HG03039 (cell line): ENCODE results near the gene F10.

Experiments used
- ATAC-seq: cut with Tn5 transposase; IDR thresholded peaks from one replicate; pipeline ENCODE4 v1.9.1; 2021; ENCODE audit warnings: mild to moderate bottlenecking, moderate library complexity; ENCODE audit not compliant: unreplicated experiment

Gene F10

DNA sequence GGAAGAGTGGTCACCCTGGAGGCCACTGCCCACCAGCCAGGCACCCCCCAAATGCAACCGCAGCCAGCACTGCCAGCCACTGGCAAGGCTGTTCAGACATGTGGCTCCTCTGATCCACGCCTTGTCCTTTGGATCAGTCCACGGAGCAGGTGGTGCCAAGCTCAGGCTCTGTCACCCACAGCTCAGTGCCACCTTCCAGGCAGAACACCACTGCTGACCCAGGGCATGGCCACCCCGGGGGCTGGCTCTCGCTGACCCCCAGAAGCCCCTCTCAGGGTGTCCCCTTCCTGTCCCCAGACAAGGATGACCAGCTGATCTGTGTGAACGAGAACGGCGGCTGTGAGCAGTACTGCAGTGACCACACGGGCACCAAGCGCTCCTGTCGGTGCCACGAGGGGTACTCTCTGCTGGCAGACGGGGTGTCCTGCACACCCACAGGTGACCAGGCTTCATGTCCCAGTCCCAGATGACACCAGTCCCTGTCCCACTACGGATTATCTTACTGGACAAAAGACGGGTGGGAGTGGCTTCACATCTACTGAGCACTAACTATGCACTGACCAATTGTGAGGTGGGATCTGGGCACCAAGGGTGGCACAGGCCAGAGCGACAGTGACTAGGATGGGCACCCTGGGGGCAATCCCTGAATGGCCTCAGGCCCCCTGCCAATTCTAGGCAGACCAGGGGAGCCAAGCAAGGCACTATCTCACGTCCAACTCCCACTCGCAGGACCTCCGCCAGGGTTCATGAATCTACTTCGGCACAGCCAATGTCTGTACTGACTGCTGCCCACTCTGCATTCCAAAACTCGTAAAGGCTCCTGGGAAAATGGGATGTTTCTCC lies 7.0 kb upstream of the F10 start:
- no peak for ATAC-seq

DNA sequence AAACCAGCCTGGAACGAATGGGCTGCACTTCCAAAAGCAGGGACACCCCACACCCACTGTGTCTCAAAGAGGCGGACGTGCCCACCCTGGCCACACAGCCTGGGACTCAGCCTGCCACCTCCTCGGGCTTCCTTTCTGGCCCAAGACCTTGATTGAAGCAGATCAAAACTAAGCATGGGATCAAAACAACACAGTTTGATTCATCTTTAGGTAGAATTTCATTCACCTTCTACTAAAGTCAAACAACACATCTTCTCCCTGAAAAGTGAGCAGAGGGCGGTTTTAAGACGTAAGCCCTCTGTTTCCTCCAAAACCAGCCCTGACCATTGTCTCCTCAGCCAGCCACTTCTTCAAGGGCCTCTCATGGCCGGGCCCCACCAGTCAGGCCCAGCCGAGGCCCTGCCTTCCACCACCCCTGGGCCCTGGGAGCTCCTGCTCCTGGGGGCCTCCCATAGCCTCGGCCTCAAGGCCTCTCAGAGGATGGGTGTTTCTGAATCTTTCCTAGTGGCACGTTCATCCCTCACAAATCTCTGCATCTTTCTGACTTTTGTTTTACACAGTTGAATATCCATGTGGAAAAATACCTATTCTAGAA lies 6.3 kb upstream of the F10 start:
- ATAC-seq, result no peak

DNA sequence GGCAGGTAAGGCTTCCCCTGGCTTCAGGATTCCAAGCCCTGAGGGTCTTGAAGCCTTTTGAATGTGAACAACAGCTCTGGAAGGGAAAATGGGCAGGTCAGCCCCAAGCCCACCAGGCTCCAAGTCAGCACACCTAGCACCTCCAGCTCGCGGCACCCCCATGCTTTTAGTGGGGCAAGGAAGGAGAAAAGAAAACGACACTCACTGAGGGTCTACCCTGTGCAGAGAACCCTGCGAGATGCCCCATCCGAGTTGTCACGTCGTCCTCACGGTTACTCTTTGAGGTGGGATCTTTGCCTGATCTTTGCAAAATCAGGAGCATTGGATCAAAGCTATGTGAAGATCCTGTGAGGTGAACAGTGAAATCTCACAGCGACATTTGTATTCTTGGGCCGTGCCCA lies 5.7 kb upstream of the F10 start:
- no peak for ATAC-seq

DNA sequence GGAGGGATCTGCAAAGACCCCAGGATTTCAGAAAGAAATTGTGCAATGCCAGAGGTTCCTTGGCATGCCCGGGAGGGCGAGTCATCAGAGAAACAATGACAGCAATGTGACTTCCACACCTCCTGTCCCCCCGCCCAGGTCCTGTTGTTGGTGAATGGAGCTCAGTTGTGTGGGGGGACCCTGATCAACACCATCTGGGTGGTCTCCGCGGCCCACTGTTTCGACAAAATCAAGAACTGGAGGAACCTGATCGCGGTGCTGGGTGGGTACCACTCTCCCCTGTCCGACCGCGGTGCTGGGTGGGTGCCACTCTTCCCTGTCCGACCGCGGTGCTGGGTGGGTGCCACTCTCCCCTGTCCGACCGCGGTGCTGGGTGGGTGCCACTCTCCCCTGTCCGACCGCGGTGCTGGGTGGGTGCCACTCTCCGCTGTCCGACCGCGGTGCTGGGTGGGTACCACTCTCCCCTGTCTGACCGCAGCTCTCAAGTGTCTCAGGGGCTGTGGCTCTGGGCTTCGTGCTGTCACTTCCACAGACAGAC lies 5.2 kb upstream of the F10 start:
- ATAC-seq, result no peak

DNA sequence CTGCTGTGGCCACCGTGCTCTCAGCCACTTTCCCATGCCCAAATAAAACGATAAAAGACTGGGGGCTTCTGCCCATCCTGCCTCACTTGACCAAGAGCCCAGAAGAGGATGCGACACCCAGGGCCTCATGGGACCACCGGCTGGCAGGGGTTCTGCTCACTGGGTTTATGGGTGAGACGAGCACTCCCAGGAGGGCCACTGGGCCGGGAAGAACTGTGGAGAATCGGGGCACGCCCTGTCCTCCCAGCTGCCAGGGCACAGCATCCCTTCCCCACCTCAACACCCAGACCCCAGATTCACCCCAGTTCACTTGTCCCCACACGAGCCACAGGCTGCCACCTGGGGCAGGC lies 4.7 kb upstream of the F10 start:
- no peak for ATAC-seq

DNA sequence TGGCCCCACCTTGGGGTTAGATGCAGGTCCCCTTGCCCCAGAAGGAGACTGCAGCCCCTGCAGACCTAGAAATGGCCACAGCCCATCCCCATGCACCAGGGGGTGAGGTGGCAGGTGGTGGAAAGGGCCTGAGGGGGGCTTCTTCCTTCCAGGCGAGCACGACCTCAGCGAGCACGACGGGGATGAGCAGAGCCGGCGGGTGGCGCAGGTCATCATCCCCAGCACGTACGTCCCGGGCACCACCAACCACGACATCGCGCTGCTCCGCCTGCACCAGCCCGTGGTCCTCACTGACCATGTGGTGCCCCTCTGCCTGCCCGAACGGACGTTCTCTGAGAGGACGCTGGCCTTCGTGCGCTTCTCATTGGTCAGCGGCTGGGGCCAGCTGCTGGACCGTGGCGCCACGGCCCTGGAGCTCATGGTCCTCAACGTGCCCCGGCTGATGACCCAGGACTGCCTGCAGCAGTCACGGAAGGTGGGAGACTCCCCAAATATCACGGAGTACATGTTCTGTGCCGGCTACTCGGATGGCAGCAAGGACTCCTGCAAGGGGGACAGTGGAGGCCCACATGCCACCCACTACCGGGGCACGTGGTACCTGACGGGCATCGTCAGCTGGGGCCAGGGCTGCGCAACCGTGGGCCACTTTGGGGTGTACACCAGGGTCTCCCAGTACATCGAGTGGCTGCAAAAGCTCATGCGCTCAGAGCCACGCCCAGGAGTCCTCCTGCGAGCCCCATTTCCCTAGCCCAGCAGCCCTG lies 4.2 kb upstream of the F10 start:
- no peak for ATAC-seq

DNA sequence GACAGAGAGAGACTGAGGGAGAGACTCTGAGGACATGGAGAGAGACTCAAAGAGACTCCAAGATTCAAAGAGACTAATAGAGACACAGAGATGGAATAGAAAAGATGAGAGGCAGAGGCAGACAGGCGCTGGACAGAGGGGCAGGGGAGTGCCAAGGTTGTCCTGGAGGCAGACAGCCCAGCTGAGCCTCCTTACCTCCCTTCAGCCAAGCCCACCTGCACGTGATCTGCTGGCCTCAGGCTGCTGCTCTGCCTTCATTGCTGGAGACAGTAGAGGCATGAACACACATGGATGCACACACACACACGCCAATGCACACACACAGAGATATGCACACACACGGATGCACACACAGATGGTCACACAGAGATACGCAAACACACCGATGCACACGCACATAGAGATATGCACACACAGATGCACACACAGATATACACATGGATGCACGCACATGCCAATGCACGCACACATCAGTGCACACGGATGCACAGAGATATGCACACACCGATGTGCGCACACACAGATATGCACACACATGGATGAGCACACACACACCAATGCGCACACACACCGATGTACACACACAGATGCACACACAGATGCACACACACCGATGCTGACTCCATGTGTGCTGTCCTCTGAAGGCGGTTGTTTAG lies 3.3 kb upstream of the F10 start:
- ATAC-seq, result no peak

DNA sequence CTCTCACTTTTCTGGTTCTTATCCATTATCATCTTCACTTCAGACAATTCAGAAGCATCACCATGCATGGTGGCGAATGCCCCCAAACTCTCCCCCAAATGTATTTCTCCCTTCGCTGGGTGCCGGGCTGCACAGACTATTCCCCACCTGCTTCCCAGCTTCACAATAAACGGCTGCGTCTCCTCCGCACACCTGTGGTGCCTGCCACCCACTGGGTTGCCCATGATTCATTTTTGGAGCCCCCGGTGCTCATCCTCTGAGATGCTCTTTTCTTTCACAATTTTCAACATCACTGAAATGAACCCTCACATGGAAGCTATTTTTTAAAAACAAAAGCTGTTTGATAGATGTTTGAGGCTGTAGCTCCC lies 2.8 kb upstream of the F10 start:
- no peak for ATAC-seq

DNA sequence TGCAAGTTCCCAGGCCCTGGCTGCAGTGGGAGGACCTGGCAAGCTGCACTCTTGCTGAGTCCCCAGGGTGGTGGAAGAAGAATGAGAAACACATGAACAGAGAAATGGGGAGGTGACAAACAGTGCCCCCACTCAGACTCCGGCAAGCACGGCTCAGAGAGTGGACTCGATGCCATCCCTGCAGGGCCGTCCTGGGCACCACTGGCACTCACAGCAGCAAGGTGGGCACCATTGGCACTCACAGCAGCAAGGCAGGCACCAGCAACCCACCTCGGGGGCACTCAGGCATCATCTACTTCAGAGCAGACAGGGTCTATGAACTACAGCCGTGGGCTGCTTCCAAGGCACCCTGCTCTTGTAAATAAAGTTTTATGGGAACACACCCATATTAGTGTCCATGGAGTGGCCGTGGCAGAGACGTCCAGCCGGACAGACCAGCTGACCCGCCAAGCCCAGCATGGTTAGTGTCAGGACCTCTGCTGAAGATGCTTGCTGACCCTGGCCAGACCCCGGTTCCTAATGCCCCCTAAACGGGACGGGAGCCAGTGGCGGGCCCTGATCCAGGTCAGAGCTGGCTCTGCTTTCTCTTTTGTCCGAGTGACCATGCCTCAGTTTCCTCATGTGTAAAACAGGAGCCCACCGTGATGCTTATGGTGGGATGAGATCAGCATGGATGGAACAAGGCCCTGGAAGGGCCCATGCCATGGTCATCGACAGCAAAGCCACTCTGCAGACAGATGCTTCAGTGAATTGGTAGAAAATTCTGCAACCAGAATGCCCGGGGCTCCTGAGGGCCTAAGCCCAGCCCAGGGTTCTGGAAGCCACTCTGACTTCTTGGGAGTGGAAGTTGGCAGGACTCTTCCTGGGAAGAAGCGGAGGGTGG lies 2.1 kb upstream of the F10 start:
- ATAC-seq, result no peak

DNA sequence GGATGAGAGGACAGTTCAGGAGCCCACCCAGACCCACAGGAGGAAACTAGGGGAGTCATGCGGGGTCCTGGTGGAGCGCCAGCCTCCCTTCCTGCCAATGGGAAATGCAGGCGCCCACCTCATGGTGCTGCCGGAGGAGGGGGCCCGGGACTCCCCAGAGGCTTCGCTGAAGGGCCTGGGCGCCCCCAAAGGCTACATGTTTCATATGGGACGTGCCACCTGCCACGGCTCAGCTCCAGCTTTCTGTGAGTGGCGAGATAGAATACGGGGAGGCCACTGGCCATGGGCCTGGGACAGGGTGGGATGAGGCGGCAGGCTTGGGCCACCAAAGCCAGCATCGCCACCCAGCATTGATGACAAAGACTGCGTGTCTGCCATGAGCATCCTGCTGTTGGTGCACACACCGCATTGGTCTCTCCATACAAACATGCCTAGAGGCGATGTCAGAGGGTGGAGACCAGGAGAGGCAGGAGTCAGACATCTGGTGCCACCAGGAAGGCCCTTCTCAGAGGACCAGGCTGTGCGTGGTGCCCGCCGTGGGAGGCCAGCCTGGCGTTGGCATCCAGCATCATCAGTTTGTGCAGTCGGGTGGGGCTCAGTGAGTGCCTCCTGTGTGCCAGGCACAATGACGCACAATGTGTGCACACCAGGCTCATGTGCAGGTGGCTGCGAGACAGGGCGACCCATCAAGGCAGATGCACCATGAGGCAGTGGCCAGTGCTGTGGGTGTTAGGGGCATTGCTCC lies 1.2 kb upstream of the F10 start:
- ATAC-seq, result no peak

DNA sequence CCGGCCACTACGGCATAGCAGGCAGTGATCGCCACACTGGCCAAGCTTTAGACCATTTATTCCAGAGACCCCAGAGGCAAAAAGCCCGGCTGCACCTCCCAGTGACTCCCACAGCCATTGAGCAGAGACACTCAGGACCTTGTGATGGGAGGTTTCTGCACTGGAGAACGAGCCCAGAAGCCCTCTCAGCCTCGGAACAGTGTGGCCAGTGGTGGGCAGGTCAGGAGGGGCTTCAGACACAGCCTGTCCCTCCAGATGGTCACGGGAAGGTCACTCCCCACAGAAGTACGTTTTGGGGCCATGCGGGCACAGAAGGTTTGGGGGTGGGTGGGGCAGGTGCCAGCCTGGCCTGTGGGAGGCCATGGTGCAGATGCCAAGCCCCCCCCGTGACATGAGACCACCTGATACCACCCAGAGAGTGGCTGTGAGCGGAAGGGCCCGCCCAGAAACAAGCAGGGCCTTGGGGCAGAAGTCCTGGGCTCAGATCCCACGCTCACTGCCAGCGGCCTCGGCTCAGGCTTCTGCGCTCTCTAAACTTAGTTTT lies 599 bp upstream of the F10 start:
- no peak for ATAC-seq

DNA sequence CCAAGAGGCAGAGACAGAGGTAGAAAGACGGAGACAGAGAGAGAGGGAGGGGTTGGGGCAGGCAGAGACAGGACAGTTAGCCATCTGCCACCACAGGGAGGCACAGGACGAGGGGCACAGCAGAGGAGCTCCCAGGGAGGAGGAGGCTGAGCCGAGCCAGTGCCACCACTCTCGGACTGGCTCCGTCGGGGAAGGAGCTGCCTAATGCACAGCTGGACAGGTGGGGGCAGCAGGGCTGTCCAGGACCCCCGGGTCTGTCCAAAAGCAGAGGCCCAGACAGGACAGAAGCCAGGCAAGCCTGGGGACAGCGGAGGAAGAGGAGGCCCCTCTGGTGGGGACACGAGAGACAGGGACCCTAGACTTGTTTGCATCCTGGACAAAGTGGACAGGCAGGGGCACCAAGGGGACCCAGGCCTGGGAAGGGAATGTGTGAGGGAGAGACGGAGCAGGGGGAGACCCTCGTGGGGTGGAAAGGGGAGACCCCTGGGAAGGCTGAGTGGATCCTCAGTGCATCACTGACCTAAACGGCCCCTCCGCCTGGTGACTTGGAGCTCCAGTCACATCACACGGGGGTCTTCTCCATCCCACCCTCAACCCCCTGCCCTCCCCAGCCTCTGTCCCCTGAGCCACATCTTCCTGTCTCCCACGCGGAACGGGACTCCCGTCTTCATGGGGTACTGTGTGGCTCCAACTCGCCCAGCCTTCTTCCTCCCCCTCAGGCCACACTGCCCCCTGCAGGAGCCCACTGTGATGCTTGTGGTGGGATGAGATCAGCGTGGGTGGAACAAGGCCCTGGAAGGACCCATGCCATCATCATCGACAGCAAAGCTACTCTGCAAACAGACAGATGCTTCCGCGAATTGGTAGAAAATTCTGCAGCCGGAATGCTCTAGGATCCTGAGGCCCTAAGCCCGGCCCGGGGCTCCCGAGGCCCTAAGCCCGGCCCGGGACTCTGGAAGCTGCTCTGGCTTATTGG lies 915 bp downstream of the F10 start:
- no peak for ATAC-seq

DNA sequence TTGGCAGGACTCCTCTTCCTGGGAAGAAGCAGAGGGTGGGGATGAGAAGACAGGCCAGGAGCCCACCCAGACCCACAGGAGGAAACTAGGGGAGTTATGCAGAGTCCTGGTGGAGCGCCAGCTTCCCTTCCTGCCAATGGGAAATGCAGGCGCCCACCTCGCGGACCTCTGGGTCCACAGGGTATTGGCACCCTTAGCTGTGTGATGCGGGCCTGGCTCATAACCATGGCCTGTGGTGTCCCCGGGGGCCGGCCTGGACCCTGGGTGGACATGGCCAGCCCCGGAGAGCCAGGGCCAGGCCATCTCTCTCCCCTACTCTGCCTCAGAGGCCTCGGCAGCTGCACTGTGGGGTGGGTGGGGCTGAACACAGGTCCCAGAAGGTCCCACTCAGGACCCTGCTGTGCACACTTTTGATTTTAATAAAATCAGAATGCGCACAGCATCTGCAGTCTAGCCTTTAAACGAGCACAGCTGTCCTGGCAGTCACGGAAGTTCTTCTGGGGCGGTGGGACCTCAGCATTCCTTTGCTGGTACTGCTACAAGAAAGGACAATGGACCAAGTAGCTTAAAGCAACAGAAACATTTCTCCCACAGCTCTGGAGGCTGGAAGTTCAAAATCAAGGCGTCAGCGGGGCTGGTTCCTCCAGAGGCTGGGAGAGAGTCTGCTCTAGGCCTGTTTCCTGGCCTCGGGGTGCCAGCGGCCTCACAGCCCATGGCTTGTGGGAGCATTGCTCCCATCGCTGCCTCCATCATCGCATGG lies 1.8 kb downstream of the F10 start:
- no peak for ATAC-seq

DNA sequence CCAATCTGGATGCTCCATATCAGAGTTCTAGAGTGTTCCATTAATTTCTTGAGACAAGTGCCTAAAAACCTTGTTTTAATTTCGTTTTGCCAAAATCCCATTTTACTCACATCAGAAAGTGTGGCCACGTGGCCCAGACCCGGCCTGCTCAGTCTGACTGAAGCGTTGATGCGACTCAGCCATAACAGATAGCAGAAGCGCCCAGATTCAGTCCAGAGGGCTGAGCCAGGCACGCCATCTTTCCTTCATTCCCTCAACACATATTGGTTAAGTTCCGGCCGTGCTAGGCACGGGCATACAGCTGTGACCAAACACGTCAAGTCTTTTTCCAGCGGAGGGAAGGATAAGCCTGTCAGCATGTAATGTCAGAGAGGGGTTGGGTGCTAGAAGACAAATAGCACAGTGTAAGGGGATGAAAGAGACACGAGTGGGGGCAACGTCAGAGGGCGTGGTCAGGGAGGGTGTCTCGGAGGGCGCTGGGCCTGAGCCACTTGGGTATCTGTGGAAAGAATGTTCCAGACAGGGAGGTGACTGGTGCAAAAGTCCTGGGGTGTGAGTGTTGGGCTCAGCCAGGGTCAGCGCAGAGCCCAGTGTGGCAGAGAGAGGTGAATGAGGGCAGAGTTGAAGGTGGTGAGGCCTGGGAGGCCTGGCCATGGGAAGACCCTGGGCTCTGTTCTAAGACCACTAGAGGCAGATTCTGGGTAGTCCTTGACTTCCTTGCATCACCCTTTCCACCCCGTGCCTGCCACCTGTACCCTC lies 3.1 kb downstream of the F10 start:
- ATAC-seq, result no peak

DNA sequence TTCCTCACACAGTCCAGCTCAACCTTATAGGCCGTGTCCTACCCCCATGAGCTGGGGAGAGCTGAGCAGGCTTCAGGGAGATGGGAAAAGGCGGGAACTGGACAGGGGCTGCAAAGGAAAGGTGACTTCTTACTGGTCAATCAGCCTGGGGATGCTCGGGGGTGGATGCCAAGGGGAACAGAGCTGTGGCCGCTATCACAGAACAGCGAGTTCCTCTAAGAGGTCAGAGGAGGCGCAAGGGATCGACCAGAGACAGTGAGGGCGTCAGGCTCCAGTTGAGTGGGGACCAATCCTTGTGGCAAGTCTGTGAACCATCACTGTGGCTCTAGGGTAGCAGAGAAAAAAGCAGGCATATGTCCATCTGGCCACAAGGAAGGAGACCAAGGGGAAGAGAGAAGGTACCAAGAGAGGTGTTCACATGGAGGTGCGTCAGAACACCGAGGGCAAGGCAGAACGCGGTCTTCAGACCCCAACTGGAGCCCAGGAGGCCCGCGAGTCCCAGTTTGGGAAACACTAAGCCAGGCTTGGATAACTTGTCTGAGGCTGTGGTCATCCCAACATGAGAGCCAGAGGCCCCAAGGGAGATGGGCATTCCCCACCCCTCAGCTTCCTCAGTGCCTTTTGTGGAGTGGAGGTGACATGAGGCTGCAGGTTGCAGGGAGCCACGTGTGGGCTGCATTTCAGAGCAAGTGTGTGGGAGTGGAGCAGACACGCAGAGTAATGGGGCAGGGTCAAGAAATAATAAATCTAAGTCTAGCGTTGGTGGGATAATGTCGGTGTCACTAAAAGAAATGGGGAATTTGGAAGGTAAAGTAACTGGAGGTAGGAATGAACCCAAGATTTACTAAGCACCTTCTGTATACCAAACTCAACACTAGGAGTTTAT lies 3.9 kb downstream of the F10 start:
- no peak for ATAC-seq

DNA sequence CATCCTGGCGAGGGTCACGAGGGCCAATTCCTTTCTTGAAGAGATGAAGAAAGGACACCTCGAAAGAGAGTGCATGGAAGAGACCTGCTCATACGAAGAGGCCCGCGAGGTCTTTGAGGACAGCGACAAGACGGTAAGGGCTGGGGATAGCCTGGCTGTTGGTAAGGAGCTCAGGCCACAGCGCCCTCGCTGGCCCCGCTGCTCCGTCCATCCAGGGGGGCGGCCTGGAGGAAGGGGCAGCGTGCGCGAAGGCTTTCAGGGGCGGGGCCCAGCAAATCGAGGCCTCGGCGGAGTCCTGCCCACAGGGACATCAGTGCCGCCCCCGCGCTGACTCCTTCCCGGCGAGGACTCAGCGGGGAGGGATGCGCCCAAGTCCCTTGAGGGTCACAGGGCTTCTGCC lies 6.9 kb downstream of the F10 start:
- ATAC-seq, result no peak
